ENCODE results near the gene BICRAL. TPM values are rescaled to one million over a fixed set of nuclear protein-coding genes. Genes with fewer than 3 reads are reported as not detected.

Gene BICRAL
- total and polyA plus RNA-seq, 2 of the 4 experiments (the other 2 are of a cell fraction) = 4.0 to 6.1 TPM

DNA sequence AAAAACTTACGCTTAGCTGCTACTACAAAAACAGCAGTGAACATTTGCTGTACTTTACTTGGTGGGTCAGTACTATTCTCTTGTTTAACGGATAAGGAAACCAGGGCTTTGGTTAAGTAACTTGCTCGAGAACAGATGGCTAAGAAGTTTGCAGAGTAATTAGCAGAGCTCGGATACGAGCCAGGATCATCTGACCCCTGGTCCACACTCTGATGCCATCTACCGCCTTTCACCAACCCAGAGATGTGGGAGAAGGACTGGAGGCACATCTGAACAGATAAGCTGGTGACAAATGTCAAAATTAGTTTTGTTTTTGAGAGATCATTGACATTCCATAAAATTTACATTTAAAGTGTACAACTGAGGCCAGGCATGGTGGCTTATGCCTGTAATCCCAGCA lies 78.6 kb downstream of the BICRAL start:
- no peak overlapping the region for H3K14ac ChIP-seq (replicated peaks; ENCODE audit: low read depth, low read length)
- ATAC-seq (ENCODE audit: low read depth) (no peak), DNase-seq (no peak)
- dilution Hi-C loops (cut with HindIII; ENCODE audit: low sequenced_read_pairs, unreplicated experiment) = loop anchor here (25.0 kb wide), 1 partner anchor 198 kb away; no protein-coding TSS in a partner anchor
- no peak overlapping the region for H2BK5ac ChIP-seq (ENCODE audit: low read depth, low read length, poor library complexity, severe bottlenecking)
- H3K27ac ChIP-seq (ENCODE audit: insufficient read depth, low read length) = no peak overlapping the region
- H3K4me3 ChIP-seq (ENCODE audit: insufficient read depth, low read depth, low read length) = no peak overlapping the region
- H3K79me1 ChIP-seq (ENCODE audit: low read depth in 1 of 2, low read length in 2 of 2) = no peaks in the 10 kb centered on the region
- H2BK120ac ChIP-seq (ENCODE audit: low read depth, low read length) = no peak overlapping the region
- no peak overlapping the region for H2AK5ac ChIP-seq (ENCODE audit: low read depth, low read length)
- H2AFZ ChIP-seq (replicated peaks; ENCODE audit: low read length, poor library complexity) = no peak overlapping the region
- no peak overlapping the region for H4K5ac ChIP-seq (ENCODE audit: low read depth, low read length)
- no peaks in the 10 kb centered on the region for H4K20me1 ChIP-seq (ENCODE audit: insufficient read depth, low read length)
- H3K9me1 ChIP-seq (ENCODE audit: insufficient read depth, low read length) = no peaks in the 10 kb centered on the region
- H3K23ac ChIP-seq (ENCODE audit: low read depth, low read length) = no peak overlapping the region
- H3K56ac ChIP-seq (ENCODE audit: extremely low read depth, insufficient read depth, low read length) = no peak overlapping the region
- H3K4ac ChIP-seq (ENCODE audit: low read depth, low read length) = no peak overlapping the region
- no peak overlapping the region for H3K9ac ChIP-seq (ENCODE audit: low read depth, low read length)
- no peak overlapping the region for H3K4me2 ChIP-seq (ENCODE audit: low read depth, low read length)
- H3K9me3 ChIP-seq (ENCODE audit: control insufficient read depth, insufficient read depth, low read length) = no peaks in the 10 kb centered on the region
- H2AK9ac ChIP-seq (replicated peaks; ENCODE audit: low read depth, low read length, poor library complexity) = no peak overlapping the region
- ChIA-PET POLR2A (ENCODE audit: unreplicated experiment) (interaction anchor here (0.6 kb wide), 1 partner anchor 236 kb away, joined by 8 read pairs; no protein-coding TSS in a partner anchor), CTCF (no interaction called here)
- H4K91ac ChIP-seq (ENCODE audit: insufficient read depth, low read depth, low read length) = no peak overlapping the region
- no peak overlapping the region for H2BK15ac ChIP-seq (ENCODE audit: low read depth, low read length)
- TF ChIP-seq MXI1 (IDR thresholded peaks at IDR 0.05; ENCODE audit: borderline replicate concordance, low read depth, low read length) (no peak), FOS (IDR thresholded peaks at IDR 0.05; ENCODE audit: low read depth, low read length) (no peak), MAZ (IDR thresholded peaks at IDR 0.05; ENCODE audit: borderline replicate concordance, low read depth, low read length) (no peak), BHLHE40 (IDR thresholded peaks at IDR 0.05; ENCODE audit: low read depth, low read length) (no peak), RCOR1 (IDR thresholded peaks at IDR 0.05; ENCODE audit: insufficient replicate concordance, low read length) (no peak), MAFK (IDR thresholded peaks at IDR 0.05; ENCODE audit: low read depth, low read length) (no peak), CHD1 (IDR thresholded peaks at IDR 0.05; ENCODE audit: low read depth, low read length) (no peak)
- TF ChIP-seq, protein P1, sequence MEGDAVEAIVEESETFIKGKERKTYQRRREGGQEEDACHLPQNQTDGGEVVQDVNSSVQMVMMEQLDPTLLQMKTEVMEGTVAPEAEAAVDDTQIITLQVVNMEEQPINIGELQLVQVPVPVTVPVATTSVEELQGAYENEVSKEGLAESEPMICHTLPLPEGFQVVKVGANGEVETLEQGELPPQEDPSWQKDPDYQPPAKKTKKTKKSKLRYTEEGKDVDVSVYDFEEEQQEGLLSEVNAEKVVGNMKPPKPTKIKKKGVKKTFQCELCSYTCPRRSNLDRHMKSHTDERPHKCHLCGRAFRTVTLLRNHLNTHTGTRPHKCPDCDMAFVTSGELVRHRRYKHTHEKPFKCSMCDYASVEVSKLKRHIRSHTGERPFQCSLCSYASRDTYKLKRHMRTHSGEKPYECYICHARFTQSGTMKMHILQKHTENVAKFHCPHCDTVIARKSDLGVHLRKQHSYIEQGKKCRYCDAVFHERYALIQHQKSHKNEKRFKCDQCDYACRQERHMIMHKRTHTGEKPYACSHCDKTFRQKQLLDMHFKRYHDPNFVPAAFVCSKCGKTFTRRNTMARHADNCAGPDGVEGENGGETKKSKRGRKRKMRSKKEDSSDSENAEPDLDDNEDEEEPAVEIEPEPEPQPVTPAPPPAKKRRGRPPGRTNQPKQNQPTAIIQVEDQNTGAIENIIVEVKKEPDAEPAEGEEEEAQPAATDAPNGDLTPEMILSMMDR (conservative IDR thresholded peaks at IDR 0.05; ENCODE audit: low read depth, low read length) = no peak
- TF ChIP-seq, protein P2, sequence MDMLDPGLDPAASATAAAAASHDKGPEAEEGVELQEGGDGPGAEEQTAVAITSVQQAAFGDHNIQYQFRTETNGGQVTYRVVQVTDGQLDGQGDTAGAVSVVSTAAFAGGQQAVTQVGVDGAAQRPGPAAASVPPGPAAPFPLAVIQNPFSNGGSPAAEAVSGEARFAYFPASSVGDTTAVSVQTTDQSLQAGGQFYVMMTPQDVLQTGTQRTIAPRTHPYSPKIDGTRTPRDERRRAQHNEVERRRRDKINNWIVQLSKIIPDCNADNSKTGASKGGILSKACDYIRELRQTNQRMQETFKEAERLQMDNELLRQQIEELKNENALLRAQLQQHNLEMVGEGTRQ (IDR thresholded peaks at IDR 0.05; ENCODE audit: low read depth, low read length) = no peak
- H3K36me3 ChIP-seq (ENCODE audit: control insufficient read depth, insufficient read depth, low read length) = peaks cover 33% of the 10 kb centered on the region
- in situ Hi-C loops (cut with MboI; ENCODE audit: low sequenced_read_pairs) = no loop called here
- no peak overlapping the region for H2BK20ac ChIP-seq (ENCODE audit: low read depth, low read length)
- BruUV-seq (replicated peaks) = no TSS peak
- intact Hi-C loops (cut with micrococcal nuclease) = no loop called here
- no peaks in the 10 kb centered on the region for H3K4me1 ChIP-seq (ENCODE audit: control insufficient read depth, insufficient read depth, low read length)
- no peak overlapping the region for H3K18ac ChIP-seq (ENCODE audit: low read depth, low read length)
- no peaks in the 10 kb centered on the region for H3K27me3 ChIP-seq (ENCODE audit: control insufficient read depth, insufficient read depth, low read length)
- H4K8ac ChIP-seq (ENCODE audit: low read depth in 2 of 2, low read length in 2 of 2) = no peak overlapping the region
- 100% methylated on average over 2 of the region's 6 CpGs; no CpG with 5 or more reads in 1 of the 2 experiments for whole genome bisulfite sequencing, 2 experiments (ENCODE audit: extremely low coverage in 2 of 2, insufficient read length in 1 of 2)
